RWPE2 (cell line): ENCODE measurements around the gene PRKG1.

Experiments
- ATAC-seq: fragments of 200-7000 bp; cut with Tn5 transposase; 3 replicates; pipeline ENCODE4 v1.9.1; 2021; ENCODE audit warnings: low read depth
- DNase-seq: peaks from one replicate; pipeline ENCODE4 v3.0.0-alpha.2; 2020; ENCODE audit warnings: low spot score
- H3K27ac ChIP-seq: fragments of 450-650 bp; 2 replicates; pipeline ENCODE4 v1.5.1; 2017; ENCODE audit warnings: mild to moderate bottlenecking; ENCODE audit not compliant: poor library complexity, severe bottlenecking
- H3K27me3 ChIP-seq: fragments of 250-450 bp; sonication (Bioruptor Pico); 2 replicates; pipeline ENCODE4 v1.5.1; 2021; ENCODE audit warnings: mild to moderate bottlenecking, moderate library complexity; ENCODE audit not compliant: insufficient read depth, poor library complexity, severe bottlenecking
- H3K36me3 ChIP-seq: fragments of 250-450 bp; sonication (Bioruptor Pico); 2 replicates; pipeline ENCODE4 v1.5.1; 2020; ENCODE audit warnings: low read depth, mild to moderate bottlenecking, moderate library complexity
- H3K4me1 ChIP-seq: fragments of 250-450 bp; sonication (Bioruptor Pico); 2 replicates; pipeline ENCODE4 v1.5.1; 2021; ENCODE audit warnings: mild to moderate bottlenecking, moderate library complexity; ENCODE audit not compliant: insufficient read depth, poor library complexity, severe bottlenecking
- H3K4me3 ChIP-seq: fragments of 250-450 bp; sonication (Bioruptor Pico); 2 replicates; pipeline ENCODE4 v1.5.1; 2021; ENCODE audit warnings: mild to moderate bottlenecking, moderate library complexity; ENCODE audit not compliant: severe bottlenecking
- H3K9me3 ChIP-seq: fragments of 250-450 bp; sonication (Bioruptor Pico); 2 replicates; pipeline ENCODE4 v1.5.1; 2021; ENCODE audit warnings: mild to moderate bottlenecking, moderate library complexity; ENCODE audit not compliant: severe bottlenecking
- TF ChIP-seq, protein P1 (sequence below): fragments of 450-650 bp; IDR thresholded peaks from one replicate; pipeline ENCODE4 v1.5.1; 2017; ENCODE audit warnings: mild to moderate bottlenecking, moderate library complexity; ENCODE audit not compliant: poor library complexity, severe bottlenecking

Gene PRKG1

DNA sequence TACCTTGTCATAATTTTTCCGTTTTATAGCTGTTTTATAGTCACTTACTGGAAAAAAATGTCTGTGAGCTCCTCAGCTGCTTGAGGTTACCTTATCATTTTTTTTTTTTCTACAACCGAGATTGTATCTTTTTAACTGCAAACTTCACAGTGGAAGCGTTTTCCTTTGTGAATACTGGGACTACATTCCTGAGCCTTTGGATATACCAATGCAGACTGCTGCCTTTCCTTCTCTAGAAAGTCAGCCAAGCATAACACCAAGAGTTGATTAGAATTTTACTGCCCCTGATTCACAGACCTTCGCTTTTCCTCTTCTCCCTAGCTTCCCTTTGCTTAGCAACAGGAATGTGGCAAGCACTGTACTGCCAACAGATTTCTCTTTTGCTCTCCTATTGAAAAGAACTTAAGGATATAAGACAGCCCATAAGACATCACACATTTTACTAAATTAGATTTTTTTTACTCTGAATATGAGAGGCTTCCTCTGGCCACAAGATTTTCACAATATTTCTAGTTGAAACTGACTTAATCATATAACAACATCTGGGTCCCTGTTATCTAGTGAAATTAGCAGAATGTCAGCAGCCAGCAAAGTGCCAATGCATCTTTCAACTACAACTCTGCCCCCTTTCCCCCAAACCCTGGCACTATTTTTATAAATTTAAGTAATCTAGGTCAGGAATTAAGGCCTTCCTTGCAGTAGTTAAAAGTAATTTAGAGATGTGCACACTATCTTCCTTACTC lies 170.6 kb downstream of the PRKG1 start:
- Histone ChIP-seq H3K27me3 (no peaks in the 10 kb centered on the region), H3K4me3 (no peak overlapping the region), H3K9me3 (no peaks in the 10 kb centered on the region), H3K4me1 (no peaks in the 10 kb centered on the region), H3K27ac (no peak overlapping the region), H3K36me3 (no peaks in the 10 kb centered on the region)
- TF ChIP-seq, protein P1, sequence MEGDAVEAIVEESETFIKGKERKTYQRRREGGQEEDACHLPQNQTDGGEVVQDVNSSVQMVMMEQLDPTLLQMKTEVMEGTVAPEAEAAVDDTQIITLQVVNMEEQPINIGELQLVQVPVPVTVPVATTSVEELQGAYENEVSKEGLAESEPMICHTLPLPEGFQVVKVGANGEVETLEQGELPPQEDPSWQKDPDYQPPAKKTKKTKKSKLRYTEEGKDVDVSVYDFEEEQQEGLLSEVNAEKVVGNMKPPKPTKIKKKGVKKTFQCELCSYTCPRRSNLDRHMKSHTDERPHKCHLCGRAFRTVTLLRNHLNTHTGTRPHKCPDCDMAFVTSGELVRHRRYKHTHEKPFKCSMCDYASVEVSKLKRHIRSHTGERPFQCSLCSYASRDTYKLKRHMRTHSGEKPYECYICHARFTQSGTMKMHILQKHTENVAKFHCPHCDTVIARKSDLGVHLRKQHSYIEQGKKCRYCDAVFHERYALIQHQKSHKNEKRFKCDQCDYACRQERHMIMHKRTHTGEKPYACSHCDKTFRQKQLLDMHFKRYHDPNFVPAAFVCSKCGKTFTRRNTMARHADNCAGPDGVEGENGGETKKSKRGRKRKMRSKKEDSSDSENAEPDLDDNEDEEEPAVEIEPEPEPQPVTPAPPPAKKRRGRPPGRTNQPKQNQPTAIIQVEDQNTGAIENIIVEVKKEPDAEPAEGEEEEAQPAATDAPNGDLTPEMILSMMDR = no peak
- DNase-seq (no peak), ATAC-seq (no peak)

DNA sequence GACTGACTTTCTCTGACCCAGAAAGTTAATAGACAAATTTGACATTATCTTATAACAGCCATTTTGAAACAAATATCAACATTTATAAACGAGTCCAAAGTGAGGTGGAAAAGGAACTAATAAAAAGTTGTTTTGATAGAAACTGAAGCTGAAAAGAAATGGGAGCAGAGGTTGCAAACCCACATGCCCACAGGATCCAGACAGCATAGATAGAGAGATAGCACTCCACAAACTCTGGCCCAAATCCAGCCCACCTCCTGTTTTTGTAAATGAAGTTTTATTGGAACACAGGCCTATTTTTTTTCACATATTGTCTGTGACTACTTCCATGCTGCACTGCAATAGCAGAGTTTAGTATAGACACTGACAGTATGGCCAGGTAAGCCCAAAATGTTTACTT lies 171.9 kb downstream of the PRKG1 start:
- no peak for DNase-seq
- H3K4me1 ChIP-seq = no peaks in the 10 kb centered on the region
- TF ChIP-seq, protein P1 = no peak
- H3K36me3 ChIP-seq = no peaks in the 10 kb centered on the region
- H3K27ac ChIP-seq = no peak overlapping the region
- H3K27me3 ChIP-seq = no peaks in the 10 kb centered on the region
- H3K9me3 ChIP-seq = no peaks in the 10 kb centered on the region
- ATAC-seq = no peak
- no peak overlapping the region for H3K4me3 ChIP-seq

DNA sequence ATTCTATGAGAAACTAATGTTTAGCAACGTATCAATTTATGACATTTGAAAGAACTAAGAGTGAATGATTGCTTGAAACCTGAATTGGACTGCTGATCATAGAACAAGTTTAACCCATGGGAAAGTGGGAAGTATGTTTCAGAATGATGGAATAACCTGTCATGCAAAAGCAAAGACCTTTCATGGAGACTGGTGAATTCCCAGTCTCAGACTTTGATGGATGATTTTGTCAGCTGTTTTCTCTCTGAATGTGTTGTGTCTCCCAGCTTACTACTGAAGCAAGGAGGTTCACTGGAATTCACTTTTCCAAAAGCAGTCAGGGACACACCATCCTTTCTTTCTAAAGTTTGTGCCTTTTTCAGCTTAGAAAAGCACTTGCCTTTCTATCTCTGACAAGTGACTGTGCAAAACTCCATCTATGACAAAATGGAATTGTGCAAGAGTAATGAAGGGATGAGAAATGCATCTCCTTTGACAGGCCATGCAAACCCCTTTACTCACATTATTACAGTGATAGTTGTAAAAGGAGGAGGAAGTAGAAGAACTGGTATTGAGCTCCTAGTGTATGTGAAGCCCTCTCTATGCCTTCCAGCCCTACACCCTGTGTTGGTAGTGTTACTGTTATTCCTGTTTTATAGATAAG lies 176.1 kb downstream of the PRKG1 start:
- TF ChIP-seq, protein P1 = no peak
- Histone ChIP-seq H3K4me1 (no peaks in the 10 kb centered on the region), H3K9me3 (no peaks in the 10 kb centered on the region), H3K36me3 (no peaks in the 10 kb centered on the region), H3K27ac (no peak overlapping the region), H3K4me3 (no peak overlapping the region), H3K27me3 (peaks cover 7% of the 10 kb centered on the region)
- ATAC-seq (no peak), DNase-seq (no peak)

DNA sequence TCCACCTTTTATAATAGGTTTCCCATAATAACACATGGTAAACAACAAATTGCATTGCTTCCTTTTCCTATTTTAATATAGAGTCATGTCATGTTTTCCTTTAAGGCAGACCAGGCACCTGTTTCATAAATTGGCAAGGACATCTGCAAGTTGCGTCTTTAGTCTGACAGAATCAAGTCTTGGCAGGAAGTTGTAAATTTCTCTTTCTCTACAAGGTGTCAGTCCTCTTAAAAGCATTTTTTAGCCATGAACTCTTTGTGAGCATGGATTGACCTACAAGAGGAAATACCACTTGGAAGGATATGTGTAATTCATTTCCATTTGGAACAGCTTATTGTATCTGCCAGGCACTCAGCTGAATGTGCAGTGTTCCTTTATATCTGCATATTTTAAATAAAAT lies 176.8 kb downstream of the PRKG1 start:
- H3K36me3 ChIP-seq = no peaks in the 10 kb centered on the region
- H3K27ac ChIP-seq = no peak overlapping the region
- DNase-seq (no peak), ATAC-seq (no peak)
- peaks cover 7% of the 10 kb centered on the region for H3K27me3 ChIP-seq
- no peaks in the 10 kb centered on the region for H3K4me1 ChIP-seq
- H3K4me3 ChIP-seq = no peak overlapping the region
- TF ChIP-seq, protein P1 = no peak
- no peaks in the 10 kb centered on the region for H3K9me3 ChIP-seq

DNA sequence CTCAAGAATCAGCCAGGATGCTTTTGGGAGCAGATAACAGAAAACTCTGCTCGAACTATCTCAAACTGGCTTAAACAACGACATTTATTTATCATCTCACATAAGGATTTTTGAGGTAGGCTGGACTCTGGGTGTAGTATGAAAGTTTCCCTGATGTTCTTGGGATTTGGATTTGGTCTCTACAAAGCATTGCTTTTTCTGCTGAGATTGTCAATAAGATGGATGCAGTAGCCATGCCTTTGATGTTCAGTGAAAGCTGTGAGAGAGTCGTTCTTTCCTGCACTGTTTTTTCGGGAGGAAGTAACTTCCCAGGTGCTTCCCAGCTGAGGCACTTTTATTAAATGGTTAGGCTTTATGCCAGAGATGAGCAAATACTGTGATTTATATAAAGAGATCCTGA lies 181.1 kb downstream of the PRKG1 start:
- no peaks in the 10 kb centered on the region for H3K4me1 ChIP-seq
- no peak for ATAC-seq
- no peaks in the 10 kb centered on the region for H3K36me3 ChIP-seq
- H3K27me3 ChIP-seq = peaks cover 7% of the 10 kb centered on the region
- H3K4me3 ChIP-seq = no peak overlapping the region
- no peak overlapping the region for H3K27ac ChIP-seq
- no peak for DNase-seq
- TF ChIP-seq, protein P1 = no peak
- no peaks in the 10 kb centered on the region for H3K9me3 ChIP-seq
